HepG2 (cell line): Measurements from ENCODE around the gene HS2ST1.

Experiments
- EHMT2 ChIP-seq: fragments of 200-600 bp; sonication (generic); IDR thresholded peaks from 2 replicates; pipeline ENCODE4 v1.7.0; 2017; ENCODE audit warnings: antibody characterized with exemption, low read depth, low read length, borderline replicate concordance
- SOX5 ChIP-seq: IDR thresholded peaks from 2 replicates; pipeline ENCODE4 v1.6.1; 2016; ENCODE audit warnings: borderline replicate concordance
- TF ChIP-seq, protein P1 (sequence below), 2 experiments: IDR thresholded peaks; 2 replicates each; pipeline ENCODE4 v1.6.1; 2011 to 2012; ENCODE audit warnings: low read length in 2 of 2, borderline replicate concordance in 1 of 2, low read depth in 1 of 2, mild to moderate bottlenecking in 1 of 2, moderate library complexity in 1 of 2

DNA sequence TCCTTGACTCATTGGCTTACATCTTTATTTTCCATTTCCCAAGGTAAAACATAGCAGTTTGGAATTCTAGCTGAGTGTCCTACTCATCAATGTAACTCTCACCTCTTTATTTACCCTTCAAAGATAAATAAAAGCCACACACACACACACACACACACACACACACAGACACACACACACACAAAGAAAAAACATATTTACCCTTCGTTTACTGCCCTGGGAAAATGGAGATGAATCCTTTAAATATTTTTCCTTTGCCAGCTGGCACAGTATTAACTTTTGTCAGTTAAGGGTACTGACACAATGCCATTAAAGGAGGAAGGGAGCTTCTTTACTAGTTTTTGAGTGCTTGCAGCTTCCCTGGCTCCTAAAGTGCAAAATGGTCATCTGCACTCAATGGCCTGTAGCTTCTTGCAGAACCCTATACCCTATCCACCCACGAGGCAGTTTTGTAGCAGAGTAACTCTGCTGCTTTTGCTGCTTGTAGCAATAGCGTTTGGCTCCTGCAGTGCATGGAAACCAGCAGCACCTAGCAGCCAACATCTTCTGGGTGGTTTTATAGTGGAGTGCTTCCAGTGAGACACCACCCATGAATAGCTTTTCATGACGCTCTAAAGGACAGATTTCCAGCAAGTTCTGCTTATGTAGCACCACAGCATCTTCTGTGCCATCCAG lies 103.7 kb downstream of the HS2ST1 start:
- TF ChIP-seq SOX5 (no peak), EHMT2 (no peak)
- TF ChIP-seq, protein P1, sequence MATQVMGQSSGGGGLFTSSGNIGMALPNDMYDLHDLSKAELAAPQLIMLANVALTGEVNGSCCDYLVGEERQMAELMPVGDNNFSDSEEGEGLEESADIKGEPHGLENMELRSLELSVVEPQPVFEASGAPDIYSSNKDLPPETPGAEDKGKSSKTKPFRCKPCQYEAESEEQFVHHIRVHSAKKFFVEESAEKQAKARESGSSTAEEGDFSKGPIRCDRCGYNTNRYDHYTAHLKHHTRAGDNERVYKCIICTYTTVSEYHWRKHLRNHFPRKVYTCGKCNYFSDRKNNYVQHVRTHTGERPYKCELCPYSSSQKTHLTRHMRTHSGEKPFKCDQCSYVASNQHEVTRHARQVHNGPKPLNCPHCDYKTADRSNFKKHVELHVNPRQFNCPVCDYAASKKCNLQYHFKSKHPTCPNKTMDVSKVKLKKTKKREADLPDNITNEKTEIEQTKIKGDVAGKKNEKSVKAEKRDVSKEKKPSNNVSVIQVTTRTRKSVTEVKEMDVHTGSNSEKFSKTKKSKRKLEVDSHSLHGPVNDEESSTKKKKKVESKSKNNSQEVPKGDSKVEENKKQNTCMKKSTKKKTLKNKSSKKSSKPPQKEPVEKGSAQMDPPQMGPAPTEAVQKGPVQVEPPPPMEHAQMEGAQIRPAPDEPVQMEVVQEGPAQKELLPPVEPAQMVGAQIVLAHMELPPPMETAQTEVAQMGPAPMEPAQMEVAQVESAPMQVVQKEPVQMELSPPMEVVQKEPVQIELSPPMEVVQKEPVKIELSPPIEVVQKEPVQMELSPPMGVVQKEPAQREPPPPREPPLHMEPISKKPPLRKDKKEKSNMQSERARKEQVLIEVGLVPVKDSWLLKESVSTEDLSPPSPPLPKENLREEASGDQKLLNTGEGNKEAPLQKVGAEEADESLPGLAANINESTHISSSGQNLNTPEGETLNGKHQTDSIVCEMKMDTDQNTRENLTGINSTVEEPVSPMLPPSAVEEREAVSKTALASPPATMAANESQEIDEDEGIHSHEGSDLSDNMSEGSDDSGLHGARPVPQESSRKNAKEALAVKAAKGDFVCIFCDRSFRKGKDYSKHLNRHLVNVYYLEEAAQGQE (IDR thresholded peaks at IDR 0.05; ENCODE audit: borderline replicate concordance in 1 of 2, low read depth in 1 of 2, low read length in 2 of 2): no peak
